Keratinocyte (primary cell): ENCODE data around the gene GPSM1.

Source experiments
- CTCF ChIP-seq, 3 experiments: IDR thresholded peaks in 1 of 3; conservative IDR thresholded peaks in 1 of 3; optimal IDR thresholded peaks in 1 of 3; 2 replicates in 2 of 3; 3 replicates in 1 of 3; pipeline versions ENCODE3 to v1.5.1; 2011; ENCODE audit warnings: low read length in 3 of 3, mild to moderate bottlenecking in 3 of 3, moderate library complexity in 2 of 3, control low read depth in 1 of 3, inconsistent platforms in 1 of 3; ENCODE audit not compliant: insufficient read depth in 2 of 3; ENCODE audit errors: extremely low read depth in 1 of 3
- EZH2 ChIP-seq: IDR thresholded peaks from one replicate; pipeline ENCODE4 v1.6.1; 2012; ENCODE audit warnings: inconsistent platforms, mild to moderate bottlenecking, low read length, moderate library complexity

- TF ChIP-seq CTCF (optimal IDR thresholded peaks at IDR 0.05 in 1 of 3, IDR thresholded peaks at IDR 0.05 in 1 of 3, conservative IDR thresholded peaks at IDR 0.05 in 1 of 3; ENCODE audit: extremely low read depth in 1 of 3, insufficient read depth in 2 of 3, low read length in 3 of 3) (no peak), EZH2 (no peak)
Observed at GRCh38 chr9:136387217-136387616, 59.9 kb downstream of the GPSM1 start.
